ENCODE measurements around the gene MROH2A.

GRCh38 chr2:233844064-233844807 lies 66.1 kb downstream of the MROH2A start:
- TF ChIP-seq GATA3 (IDR thresholded peaks at IDR 0.05; ENCODE audit: low read depth, low read length) (no peak), GATA2 (IDR thresholded peaks at IDR 0.05; ENCODE audit: low read depth, low read length) (no peak)
